ENCODE results near the gene NPM1. TPM values are rescaled to one million over a fixed set of nuclear protein-coding genes. Genes with fewer than 3 reads are reported as not detected.
"Not testable (repeated sequence)": the region's sequence is repeated elsewhere in the genome, so short reads cannot be mapped to it uniquely, and the experiment has no call there.

Gene NPM1
- total and polyA plus RNA-seq, 9 donors, result 953 to 1,914 (median 1,097) TPM

DNA sequence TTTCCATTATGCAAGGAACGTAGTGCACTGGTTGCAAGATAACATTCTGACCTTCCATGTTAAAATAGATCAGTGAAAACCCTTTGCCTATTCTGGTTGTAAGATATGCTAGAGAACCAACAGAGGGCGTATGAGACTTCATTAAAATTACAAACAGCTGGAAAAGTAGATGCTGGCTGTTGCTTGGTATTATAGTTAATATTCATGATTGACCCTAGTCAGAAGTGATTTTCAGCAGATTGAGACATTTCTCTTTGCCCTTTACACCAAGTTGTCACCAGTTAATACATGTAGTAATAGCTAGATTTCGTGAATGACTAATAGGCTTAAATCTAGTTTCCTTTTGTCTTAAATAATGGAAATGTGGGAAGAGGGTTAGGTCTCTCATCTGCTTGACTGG lies 18.0 kb downstream of the NPM1 start:
- Histone ChIP-seq H3K4me3 (ENCODE audit: low read length) (no peak overlapping the region), H3K27me3 (ENCODE audit: control insufficient read depth, insufficient read depth, low read length) (no peaks in the 10 kb centered on the region), H3K9me3 (replicated peaks; ENCODE audit: control insufficient read depth, low read depth, low read length) (no peaks in the 10 kb centered on the region), H3K27ac (ENCODE audit: low read length) (no peak overlapping the region), H3K36me3 (ENCODE audit: control insufficient read depth, insufficient read depth, low read length) (peaks cover 42% of the 10 kb centered on the region), H3K4me1 (ENCODE audit: control insufficient read depth, insufficient read depth, low read length) (no peaks in the 10 kb centered on the region)
- WGBS (ENCODE audit: insufficient coverage), result no CpG with 5 or more reads among the region's 3 CpGs
- DNase-seq, result no peak

DNA sequence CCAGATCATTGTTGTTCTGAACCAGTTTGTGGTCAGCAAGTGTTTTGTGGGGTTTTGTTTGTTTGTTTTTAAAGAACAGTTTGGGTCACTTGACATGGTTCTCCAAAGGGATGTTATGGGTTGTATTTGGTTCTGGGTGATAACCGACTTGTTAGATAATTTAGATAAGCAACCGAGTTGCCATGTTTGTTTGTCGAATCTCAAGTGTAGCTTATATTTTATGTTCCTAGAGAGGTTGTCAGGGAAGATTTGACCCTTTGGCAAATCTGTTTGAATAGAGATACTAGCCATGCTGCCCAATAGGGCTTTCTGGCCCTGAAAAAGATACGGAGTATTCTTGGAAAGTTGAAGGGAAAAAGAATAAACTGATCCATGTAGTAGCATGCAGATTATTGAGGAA lies 19.6 kb downstream of the NPM1 start:
- 80% methylated on average over 2 of the region's 4 CpGs for WGBS (ENCODE audit: insufficient coverage)

DNA sequence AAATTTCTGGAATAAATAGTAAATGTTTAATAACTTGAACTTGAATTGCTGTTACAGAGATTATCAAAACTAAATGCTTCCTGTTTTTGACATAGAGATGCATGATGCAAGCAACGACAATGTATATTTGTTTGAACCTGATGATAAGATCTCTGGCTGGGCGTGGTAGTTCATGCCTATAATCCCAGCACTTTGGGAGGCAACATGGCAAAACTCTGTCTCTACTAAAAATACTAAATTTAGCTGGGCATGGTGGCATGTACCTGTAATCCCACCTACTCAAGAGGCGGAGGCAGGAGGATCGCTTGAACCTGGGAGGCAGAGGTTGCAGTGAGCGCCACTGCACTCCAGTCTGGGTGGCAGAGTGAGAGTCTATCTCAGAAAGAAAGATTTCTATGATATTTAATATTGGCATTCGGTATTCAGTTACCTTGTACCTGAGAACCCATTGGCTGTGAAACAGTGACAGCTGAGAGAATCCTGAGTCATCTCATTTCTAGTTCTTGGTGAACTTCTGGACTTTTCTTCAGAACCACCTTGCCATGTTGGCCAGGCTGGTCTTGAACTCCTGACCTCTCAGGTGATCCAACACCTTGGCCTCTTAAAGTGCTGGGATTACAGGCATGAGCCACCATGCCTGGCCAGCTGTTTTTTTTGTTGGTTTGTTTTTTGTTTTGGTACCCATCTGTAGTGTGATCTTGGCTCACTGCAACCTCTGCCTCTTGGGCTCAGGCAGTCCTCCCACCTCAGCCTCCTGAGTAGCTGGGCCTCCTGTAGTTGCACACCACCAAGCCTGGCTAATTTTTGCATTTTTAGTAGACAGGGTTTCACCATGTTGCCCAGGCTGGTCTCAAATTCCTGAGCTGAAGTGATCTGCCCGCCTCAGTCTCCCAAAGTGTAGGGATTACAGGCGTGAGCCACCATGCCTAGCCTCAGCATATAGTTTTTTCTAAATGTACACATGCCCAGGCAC lies 21.8 kb downstream of the NPM1 start:
- WGBS (ENCODE audit: insufficient coverage), result 86% methylated on average over 1 of the region's 8 CpGs
- Histone ChIP-seq H3K27ac (ENCODE audit: low read length) (no peak overlapping the region), H3K4me1 (ENCODE audit: control insufficient read depth, insufficient read depth, low read length) (no peaks in the 10 kb centered on the region), H3K36me3 (ENCODE audit: control insufficient read depth, insufficient read depth, low read length) (peaks cover 48% of the 10 kb centered on the region), H3K27me3 (ENCODE audit: control insufficient read depth, insufficient read depth, low read length) (no peaks in the 10 kb centered on the region), H3K9me3 (replicated peaks; ENCODE audit: control insufficient read depth, low read depth, low read length) (no peaks in the 10 kb centered on the region), H3K4me3 (ENCODE audit: low read length) (no peak overlapping the region)
- no peak for DNase-seq

More for the DNA sequence above, 19.6 kb downstream of the NPM1 start:
- Histone ChIP-seq H3K27me3 (ENCODE audit: control insufficient read depth, insufficient read depth, low read length) (no peaks in the 10 kb centered on the region), H3K9me3 (replicated peaks; ENCODE audit: control insufficient read depth, low read depth, low read length) (no peaks in the 10 kb centered on the region), H3K4me1 (ENCODE audit: control insufficient read depth, insufficient read depth, low read length) (no peaks in the 10 kb centered on the region), H3K27ac (ENCODE audit: low read length) (no peak overlapping the region), H3K36me3 (ENCODE audit: control insufficient read depth, insufficient read depth, low read length) (peaks cover 37% of the 10 kb centered on the region), H3K4me3 (ENCODE audit: low read length) (no peak overlapping the region)
- no peak for DNase-seq

DNA sequence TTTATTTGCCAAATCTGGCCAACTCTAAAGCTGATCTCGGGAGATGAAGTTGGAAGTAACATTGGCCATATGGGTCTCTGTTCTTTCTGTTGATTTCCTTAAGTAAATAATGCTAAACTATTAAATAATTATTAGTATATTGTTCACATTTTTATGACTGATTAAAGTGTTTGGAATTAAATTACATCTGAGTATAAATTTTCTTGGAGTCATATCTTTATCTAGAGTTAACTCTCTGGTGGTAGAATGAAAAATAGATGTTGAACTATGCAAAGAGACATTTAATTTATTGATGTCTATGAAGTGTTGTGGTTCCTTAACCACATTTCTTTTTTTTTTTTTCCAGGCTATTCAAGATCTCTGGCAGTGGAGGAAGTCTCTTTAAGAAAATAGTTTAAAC lies 22.5 kb downstream of the NPM1 start:
- Histone ChIP-seq H3K27ac (ENCODE audit: low read length) (no peak overlapping the region), H3K4me1 (ENCODE audit: control insufficient read depth, insufficient read depth, low read length) (no peaks in the 10 kb centered on the region), H3K9me3 (replicated peaks; ENCODE audit: control insufficient read depth, low read depth, low read length) (no peaks in the 10 kb centered on the region), H3K36me3 (ENCODE audit: control insufficient read depth, insufficient read depth, low read length) (peaks cover 44% of the 10 kb centered on the region), H3K27me3 (ENCODE audit: control insufficient read depth, insufficient read depth, low read length) (no peaks in the 10 kb centered on the region), H3K4me3 (ENCODE audit: low read length) (no peak overlapping the region)
- no CpG with 5 or more reads among the region's 1 CpG for WGBS (ENCODE audit: insufficient coverage)
- DNase-seq, result no peak

DNA sequence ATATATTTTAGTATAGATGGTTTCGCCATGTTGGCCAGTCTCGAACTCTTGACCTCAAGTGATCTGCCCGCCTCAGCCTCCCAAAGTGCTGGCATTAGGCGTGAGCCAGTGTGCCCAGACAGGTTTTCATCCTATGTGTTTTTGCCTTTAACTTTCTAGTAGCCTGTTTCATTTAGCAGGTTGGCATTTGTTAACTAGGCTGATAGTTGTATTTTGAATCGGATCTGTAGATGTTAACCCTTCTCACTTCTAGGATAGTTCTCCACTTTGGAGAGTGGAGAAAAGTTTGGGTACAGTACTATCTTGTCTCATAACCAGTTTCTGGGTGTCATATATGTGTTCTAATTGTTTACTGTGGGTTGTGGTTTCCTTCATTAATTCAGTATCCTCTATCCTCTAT lies 24.5 kb downstream of the NPM1 start:
- no peak for DNase-seq
- Histone ChIP-seq H3K4me3 (ENCODE audit: low read length) (no peak overlapping the region), H3K4me1 (ENCODE audit: control insufficient read depth, insufficient read depth, low read length) (no peaks in the 10 kb centered on the region), H3K9me3 (replicated peaks; ENCODE audit: control insufficient read depth, low read depth, low read length) (no peaks in the 10 kb centered on the region), H3K27ac (ENCODE audit: low read length) (no peak overlapping the region), H3K36me3 (ENCODE audit: control insufficient read depth, insufficient read depth, low read length) (peaks cover 37% of the 10 kb centered on the region), H3K27me3 (ENCODE audit: control insufficient read depth, insufficient read depth, low read length) (no peaks in the 10 kb centered on the region)
- WGBS (ENCODE audit: insufficient coverage), result no CpG with 5 or more reads among the region's 5 CpGs

DNA sequence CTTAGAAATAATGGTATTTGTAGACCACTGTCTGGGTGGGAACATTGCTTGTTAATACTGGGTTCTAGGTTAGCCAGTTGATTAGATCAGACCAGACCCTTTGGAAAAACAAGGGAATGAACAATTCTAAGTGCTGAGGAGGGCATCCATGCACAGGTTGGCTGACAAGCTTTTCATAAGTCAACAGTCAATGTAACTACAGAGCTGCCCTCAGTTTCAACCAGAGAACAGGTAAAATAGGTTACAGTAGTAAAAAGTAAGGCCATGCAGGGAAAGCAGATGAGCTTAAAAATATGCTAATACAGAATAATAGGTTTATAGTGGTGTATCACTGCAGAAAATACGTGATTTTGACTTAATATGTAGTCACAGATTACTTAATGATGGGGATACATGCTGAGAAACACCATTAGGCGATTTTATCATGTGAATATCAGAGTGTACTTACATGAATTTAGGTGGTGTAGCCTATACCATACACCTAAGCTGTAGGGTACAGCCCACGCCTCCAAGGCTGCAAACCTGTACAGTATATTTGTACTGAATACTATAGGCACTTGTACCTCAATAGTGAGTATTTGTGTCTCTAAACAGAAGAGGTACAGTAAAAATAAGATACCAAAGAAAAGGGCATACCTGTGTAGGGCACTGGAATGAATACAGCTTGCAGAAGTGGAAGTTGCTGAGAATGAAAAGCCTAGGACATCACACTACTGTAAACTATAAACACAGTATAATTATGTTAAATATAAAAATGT lies 25.7 kb downstream of the NPM1 start:
- Histone ChIP-seq H3K36me3 (ENCODE audit: control insufficient read depth, insufficient read depth, low read length) (peaks cover 32% of the 10 kb centered on the region), H3K27ac (ENCODE audit: low read length) (no peak overlapping the region), H3K4me1 (ENCODE audit: control insufficient read depth, insufficient read depth, low read length) (peaks cover 2% of the 10 kb centered on the region), H3K9me3 (replicated peaks; ENCODE audit: control insufficient read depth, low read depth, low read length) (no peaks in the 10 kb centered on the region), H3K27me3 (ENCODE audit: control insufficient read depth, insufficient read depth, low read length) (no peaks in the 10 kb centered on the region), H3K4me3 (ENCODE audit: low read length) (no peak overlapping the region)
- no peak for DNase-seq
- WGBS (ENCODE audit: insufficient coverage), result 100% methylated on average over 1 of the region's 3 CpGs

DNA sequence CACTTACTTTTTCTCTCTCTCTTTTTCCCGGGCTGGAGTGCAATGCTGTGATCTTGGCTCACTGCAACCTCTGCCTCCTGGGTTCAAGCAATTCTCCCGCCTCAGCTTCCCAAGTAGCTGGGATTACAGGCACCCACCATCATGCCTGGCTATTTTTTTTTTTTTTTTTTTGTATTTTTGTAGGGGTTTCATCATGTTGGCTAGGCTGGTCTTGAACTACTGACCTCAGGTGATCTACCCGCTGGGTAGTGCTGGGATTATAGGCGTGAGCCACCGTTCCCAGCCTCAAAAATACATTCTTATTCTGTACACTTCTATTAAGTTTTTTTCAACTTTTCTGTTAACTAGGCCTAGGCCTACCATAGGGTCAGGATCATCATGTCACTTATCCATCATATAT lies 26.3 kb downstream of the NPM1 start:
- not testable (repeated sequence) for H3K9me3 ChIP-seq (replicated peaks; ENCODE audit: control insufficient read depth, low read depth, low read length); H3K4me1 ChIP-seq (ENCODE audit: control insufficient read depth, insufficient read depth, low read length); H3K4me3 ChIP-seq (ENCODE audit: low read length); H3K27me3 ChIP-seq (ENCODE audit: control insufficient read depth, insufficient read depth, low read length); H3K27ac ChIP-seq (ENCODE audit: low read length); DNase-seq
- peaks cover 30% of the 10 kb centered on the region for H3K36me3 ChIP-seq (ENCODE audit: control insufficient read depth, insufficient read depth, low read length)
- WGBS (ENCODE audit: insufficient coverage), result 88% methylated on average over 4 of the region's 5 CpGs

DNA sequence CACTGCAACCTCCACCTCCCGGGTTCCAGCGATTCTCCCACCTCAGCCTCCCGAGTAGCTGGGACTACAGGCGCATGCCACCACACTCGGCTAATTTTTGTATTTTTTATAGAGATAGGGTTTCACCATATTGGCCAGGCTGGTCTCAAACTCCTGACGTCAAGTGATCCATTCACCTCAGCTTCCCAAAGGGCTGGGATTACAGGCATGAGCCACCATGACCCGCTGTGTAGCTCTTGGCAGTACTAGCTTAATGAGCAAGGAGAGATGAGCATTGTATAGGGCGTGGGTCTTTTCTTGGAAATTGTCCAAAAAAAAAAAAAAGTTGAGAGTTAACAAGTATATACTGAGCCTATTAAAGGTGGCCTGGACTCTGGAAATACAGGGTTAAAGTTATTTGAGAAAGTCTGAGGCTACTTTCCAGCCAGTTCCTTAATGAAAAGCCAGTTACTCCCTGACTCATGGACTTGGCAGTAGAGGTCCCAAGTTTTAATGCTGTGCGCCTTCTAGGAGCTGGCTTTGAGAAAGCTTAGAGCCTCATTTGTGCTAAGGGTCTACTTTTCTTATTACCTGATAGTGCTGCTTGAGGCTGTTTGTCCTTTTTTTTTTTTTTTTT lies 27.6 kb downstream of the NPM1 start:
- Histone ChIP-seq H3K27ac (ENCODE audit: low read length) (no peak overlapping the region), H3K4me1 (ENCODE audit: control insufficient read depth, insufficient read depth, low read length) (peaks cover 11% of the 10 kb centered on the region), H3K36me3 (ENCODE audit: control insufficient read depth, insufficient read depth, low read length) (peaks cover 20% of the 10 kb centered on the region), H3K9me3 (replicated peaks; ENCODE audit: control insufficient read depth, low read depth, low read length) (no peaks in the 10 kb centered on the region), H3K27me3 (ENCODE audit: control insufficient read depth, insufficient read depth, low read length) (peaks cover 8% of the 10 kb centered on the region), H3K4me3 (ENCODE audit: low read length) (no peak overlapping the region)
- WGBS (ENCODE audit: insufficient coverage), result 20% methylated on average over 1 of the region's 9 CpGs
- DNase-seq, result peak; percentile 90

DNA sequence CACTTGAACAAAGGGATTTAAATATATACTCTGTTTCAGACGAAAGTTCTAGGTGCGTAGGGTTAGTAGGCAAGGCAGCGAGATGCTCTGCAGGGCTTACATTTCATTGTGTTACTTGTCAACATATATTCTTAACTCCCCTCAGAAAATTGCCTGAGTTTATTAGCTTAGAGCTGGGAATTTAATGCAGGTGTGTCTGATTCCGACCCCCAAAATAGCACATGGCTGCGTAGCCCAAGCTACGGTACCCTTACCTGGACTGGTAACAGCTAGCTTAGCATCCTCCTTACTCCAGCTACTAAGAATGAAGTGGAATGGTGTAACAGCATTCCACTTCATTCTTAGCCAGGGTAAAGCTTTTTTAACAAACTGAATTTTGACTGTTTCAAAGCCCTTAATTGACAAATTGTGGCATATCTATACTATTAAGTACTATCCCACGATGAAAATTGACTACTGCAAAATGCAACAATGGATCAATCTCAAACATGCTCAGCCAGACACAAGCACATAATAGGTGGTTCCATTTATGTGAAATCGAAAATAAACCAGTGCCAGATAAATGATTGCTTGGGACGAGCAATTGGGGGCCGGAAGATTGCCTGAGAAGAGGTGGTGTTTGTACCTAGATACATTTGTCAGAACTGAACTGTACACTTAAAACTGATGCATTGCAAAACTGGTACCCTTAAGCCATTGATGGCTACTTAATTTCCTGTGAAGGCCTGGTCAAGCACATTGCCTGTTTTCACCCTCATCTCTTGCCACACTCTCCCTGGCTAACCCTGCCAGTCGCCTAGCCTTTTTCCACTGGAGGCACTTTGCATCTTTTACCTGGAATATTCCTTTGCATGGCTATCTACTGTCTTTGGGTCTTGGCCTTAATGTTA lies 28.8 kb downstream of the NPM1 start:
- H3K27me3 ChIP-seq (ENCODE audit: control insufficient read depth, insufficient read depth, low read length), result peaks cover 18% of the 10 kb centered on the region
- DNase-seq, result no peak
- no peak overlapping the region for H3K4me3 ChIP-seq (ENCODE audit: low read length)
- no peaks in the 10 kb centered on the region for H3K9me3 ChIP-seq (replicated peaks; ENCODE audit: control insufficient read depth, low read depth, low read length)
- peaks cover 21% of the 10 kb centered on the region for H3K4me1 ChIP-seq (ENCODE audit: control insufficient read depth, insufficient read depth, low read length)
- H3K36me3 ChIP-seq (ENCODE audit: control insufficient read depth, insufficient read depth, low read length), result peaks cover 15% of the 10 kb centered on the region
- WGBS (ENCODE audit: insufficient coverage), result 50% methylated on average over 1 of the region's 11 CpGs
- H3K27ac ChIP-seq (ENCODE audit: low read length), result no peak overlapping the region

All from muscle of leg (tissue), 11 donors.